NCI-H1694 (cell line): ENCODE results near the gene TESMIN.
A peak's percentile ranks its signal among the peaks of the same experiment; 100 is the strongest.

Experiments used
- DNase-seq: peaks from one replicate; lab custom pipeline; 2025; lab: John Stamatoyannopoulos, UW

The TESMIN gene

DNA sequence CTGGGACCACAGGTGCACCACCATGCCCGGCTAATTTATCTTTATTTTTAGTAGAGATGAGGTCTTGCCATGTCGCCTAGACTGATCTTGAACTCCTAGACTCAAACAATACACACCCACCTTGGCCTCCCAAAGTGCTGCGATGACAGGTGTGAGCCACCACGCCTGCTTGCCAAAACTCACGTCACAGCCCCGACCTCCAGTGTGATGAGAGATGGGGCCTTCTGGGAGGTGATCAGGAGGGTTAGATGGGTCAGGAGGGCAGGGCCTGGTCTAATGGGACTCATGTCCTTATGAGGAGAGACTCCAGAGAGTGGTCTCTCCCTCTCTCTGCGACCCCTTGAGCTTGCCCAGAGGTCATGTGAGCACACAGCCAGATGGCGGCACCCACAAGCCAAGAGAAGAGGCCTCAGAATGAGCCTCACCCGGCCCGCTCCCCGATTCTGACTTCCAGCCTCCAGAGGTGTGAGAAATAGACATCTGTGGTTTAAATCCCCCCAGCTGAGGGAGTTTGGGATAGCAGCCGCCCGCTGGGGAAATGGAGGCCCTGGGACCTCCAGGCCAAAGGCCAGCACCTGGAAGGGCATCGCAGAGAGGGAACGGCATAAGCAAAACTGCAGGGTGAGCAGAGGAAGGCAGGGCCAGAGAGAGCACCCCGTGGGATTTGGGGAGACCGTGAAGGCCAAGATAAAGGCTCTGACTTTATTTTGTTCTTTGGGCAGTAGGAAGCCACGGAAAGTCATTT, 91.1 kb downstream of the TESMIN start:
- no peak for DNase-seq

- DNase-seq = peak; percentile 66
These were observed 92.0 kb downstream of the TESMIN start for GRCh38 chr11:68659158-68659921.

GRCh38 chr11:68658661-68659060, 92.7 kb downstream of the TESMIN start:
- no peak for DNase-seq

- DNase-seq = no peak
These were observed 93.2 kb downstream of the TESMIN start for GRCh38 chr11:68658097-68658496.
